HEK293 (cell line): ENCODE results near the gene SIGLEC10.

Source experiments
- PRDM1 ChIP-seq: fragments of 450-650 bp; formaldehyde crosslinking; IDR thresholded peaks from 2 replicates; pipeline ENCODE4; 2016; ENCODE audit warnings: missing biosample characterization, missing genetic modification characterization
- YY1 ChIP-seq: fragments of 450-650 bp; formaldehyde crosslinking; IDR thresholded peaks from 2 replicates; pipeline ENCODE4 v1.5.1; 2018; ENCODE audit warnings: missing biosample characterization, missing genetic modification characterization
- YY2 ChIP-seq: fragments of 450-650 bp; formaldehyde crosslinking; IDR thresholded peaks from 2 replicates; pipeline ENCODE4 v1.5.1; 2016; ENCODE audit warnings: missing biosample characterization, missing genetic modification characterization
- ZFP3 ChIP-seq: fragments of 450-650 bp; formaldehyde crosslinking; IDR thresholded peaks from 2 replicates; pipeline ENCODE4 v1.5.1; 2016; ENCODE audit warnings: low read depth, missing biosample characterization, missing genetic modification characterization
- ZFP37 ChIP-seq: fragments of 450-650 bp; formaldehyde crosslinking; IDR thresholded peaks from 2 replicates; pipeline ENCODE4 v1.5.1; 2016; ENCODE audit warnings: missing biosample characterization, missing genetic modification characterization
- ZSCAN16 ChIP-seq: fragments of 450-650 bp; formaldehyde crosslinking; IDR thresholded peaks from 2 replicates; pipeline ENCODE4 v1.5.1; 2016; ENCODE audit warnings: missing biosample characterization, missing genetic modification characterization
- ZSCAN30 ChIP-seq: fragments of 450-650 bp; IDR thresholded peaks from 2 replicates; pipeline ENCODE4 v1.5.1; 2018; ENCODE audit warnings: missing biosample characterization, mild to moderate bottlenecking, missing genetic modification characterization, moderate library complexity
- TF ChIP-seq, protein P1 (sequence below): fragments of 450-650 bp; formaldehyde crosslinking; IDR thresholded peaks from 2 replicates; pipeline ENCODE4 v1.5.1; 2016; ENCODE audit warnings: missing biosample characterization, missing genetic modification characterization
- TF ChIP-seq, protein P2 (sequence below): fragments of 450-650 bp; formaldehyde crosslinking; IDR thresholded peaks from 2 replicates; pipeline ENCODE4 v1.5.1; 2016; ENCODE audit warnings: missing biosample characterization, missing genetic modification characterization
- TF ChIP-seq, protein P3 (sequence below): fragments of 450-650 bp; formaldehyde crosslinking; IDR thresholded peaks from 2 replicates; pipeline ENCODE4 v1.5.1; 2016; ENCODE audit warnings: missing biosample characterization, missing genetic modification characterization
- TF ChIP-seq, protein P4 (sequence below): fragments of 450-650 bp; formaldehyde crosslinking; IDR thresholded peaks from 2 replicates; pipeline ENCODE4 v1.5.1; 2016; ENCODE audit warnings: missing biosample characterization, missing genetic modification characterization

DNA sequence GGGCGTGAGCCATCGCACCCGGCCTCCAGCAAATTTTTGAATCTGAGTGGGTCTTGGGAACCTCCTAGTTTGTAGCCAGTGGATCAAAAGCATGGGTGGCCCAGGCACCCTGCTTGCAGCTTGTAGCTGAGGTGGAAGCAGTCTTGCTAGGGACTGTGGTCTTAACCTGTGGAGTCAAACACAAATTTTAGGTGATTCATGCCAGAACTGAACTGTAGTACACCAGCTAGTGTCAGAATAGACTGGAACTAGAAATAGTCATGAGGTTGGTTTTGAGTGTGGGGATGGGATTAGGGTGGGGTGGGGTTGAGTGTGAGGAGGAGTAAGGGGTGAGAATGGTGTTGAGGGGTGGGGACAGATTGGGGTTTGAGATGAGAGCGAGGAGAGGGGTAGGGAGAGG lies 35.4 kb downstream of the SIGLEC10 start:
- TF ChIP-seq ZSCAN30 (no peak), ZFP37 (no peak), YY1 (tag by site-specific recombination) (no peak), PRDM1 (tag by site-specific recombination) (no peak), YY2 (tag by site-specific recombination) (no peak), ZFP3 (no peak), ZSCAN16 (no peak)
- TF ChIP-seq, protein P1, sequence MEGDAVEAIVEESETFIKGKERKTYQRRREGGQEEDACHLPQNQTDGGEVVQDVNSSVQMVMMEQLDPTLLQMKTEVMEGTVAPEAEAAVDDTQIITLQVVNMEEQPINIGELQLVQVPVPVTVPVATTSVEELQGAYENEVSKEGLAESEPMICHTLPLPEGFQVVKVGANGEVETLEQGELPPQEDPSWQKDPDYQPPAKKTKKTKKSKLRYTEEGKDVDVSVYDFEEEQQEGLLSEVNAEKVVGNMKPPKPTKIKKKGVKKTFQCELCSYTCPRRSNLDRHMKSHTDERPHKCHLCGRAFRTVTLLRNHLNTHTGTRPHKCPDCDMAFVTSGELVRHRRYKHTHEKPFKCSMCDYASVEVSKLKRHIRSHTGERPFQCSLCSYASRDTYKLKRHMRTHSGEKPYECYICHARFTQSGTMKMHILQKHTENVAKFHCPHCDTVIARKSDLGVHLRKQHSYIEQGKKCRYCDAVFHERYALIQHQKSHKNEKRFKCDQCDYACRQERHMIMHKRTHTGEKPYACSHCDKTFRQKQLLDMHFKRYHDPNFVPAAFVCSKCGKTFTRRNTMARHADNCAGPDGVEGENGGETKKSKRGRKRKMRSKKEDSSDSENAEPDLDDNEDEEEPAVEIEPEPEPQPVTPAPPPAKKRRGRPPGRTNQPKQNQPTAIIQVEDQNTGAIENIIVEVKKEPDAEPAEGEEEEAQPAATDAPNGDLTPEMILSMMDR: no peak
- TF ChIP-seq, protein P2, sequence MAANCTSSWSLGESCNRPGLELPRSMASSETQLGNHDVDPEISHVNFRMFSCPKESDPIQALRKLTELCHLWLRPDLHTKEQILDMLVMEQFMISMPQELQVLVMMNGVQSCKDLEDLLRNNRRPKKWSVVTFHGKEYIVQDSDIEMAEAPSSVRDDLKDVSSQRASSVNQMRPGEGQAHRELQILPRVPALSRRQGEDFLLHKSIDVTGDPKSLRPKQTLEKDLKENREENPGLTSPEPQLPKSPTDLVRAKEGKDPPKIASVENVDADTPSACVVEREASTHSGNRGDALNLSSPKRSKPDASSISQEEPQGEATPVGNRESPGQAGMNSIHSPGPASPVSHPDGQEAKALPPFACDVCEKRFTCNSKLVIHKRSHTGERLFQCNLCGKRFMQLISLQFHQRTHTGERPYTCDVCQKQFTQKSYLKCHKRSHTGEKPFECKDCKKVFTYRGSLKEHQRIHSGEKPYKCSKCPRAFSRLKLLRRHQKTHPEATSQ (tag by site-specific recombination): no peak
- TF ChIP-seq, protein P3, sequence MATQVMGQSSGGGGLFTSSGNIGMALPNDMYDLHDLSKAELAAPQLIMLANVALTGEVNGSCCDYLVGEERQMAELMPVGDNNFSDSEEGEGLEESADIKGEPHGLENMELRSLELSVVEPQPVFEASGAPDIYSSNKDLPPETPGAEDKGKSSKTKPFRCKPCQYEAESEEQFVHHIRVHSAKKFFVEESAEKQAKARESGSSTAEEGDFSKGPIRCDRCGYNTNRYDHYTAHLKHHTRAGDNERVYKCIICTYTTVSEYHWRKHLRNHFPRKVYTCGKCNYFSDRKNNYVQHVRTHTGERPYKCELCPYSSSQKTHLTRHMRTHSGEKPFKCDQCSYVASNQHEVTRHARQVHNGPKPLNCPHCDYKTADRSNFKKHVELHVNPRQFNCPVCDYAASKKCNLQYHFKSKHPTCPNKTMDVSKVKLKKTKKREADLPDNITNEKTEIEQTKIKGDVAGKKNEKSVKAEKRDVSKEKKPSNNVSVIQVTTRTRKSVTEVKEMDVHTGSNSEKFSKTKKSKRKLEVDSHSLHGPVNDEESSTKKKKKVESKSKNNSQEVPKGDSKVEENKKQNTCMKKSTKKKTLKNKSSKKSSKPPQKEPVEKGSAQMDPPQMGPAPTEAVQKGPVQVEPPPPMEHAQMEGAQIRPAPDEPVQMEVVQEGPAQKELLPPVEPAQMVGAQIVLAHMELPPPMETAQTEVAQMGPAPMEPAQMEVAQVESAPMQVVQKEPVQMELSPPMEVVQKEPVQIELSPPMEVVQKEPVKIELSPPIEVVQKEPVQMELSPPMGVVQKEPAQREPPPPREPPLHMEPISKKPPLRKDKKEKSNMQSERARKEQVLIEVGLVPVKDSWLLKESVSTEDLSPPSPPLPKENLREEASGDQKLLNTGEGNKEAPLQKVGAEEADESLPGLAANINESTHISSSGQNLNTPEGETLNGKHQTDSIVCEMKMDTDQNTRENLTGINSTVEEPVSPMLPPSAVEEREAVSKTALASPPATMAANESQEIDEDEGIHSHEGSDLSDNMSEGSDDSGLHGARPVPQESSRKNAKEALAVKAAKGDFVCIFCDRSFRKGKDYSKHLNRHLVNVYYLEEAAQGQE (tag by site-specific recombination): no peak
- TF ChIP-seq, protein P4, sequence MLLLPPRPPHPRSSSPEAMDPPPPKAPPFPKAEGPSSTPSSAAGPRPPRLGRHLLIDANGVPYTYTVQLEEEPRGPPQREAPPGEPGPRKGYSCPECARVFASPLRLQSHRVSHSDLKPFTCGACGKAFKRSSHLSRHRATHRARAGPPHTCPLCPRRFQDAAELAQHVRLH (tag by site-specific recombination): no peak
